Measurements from ENCODE around the gene EMX1. TPM values are rescaled to one million over a fixed set of nuclear protein-coding genes. Genes with fewer than 3 reads are reported as not detected.

EMX1 gene
- total RNA-seq, 4 donors from 2014 or later, result 0.21 TPM; not detected in 3

DNA sequence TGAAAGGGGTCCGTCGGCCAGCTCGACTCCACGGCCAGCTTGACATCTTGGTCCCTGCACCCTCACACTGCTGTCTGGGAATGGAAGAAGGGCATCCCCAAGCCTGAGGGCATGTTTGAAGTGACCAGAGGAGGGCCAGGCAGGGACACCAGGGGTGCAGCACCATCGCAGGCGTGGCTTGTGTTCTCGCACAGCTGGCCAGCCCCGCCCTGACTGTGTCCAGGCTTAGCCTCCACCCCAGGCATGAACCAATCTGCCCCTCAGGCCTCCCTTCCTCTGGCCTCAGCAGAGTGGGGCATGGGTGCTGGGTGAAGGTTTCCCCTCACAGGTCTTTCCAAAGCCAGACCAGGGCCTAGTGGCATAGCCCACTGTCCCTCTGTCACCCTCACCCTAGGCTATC lies 25.0 kb downstream of the EMX1 start:
- intact Hi-C loops (cut with DNase I; ENCODE audit: low total_unique reads), result no loop called here
- DNase-seq, result no peak

GRCh38 chr2:72942881-72943418 lies 25.6 kb downstream of the EMX1 start:
- Histone ChIP-seq H3K4me1 (no peaks in the 10 kb centered on the region), H3K36me3 (no peaks in the 10 kb centered on the region), H3K27me3 (no peaks in the 10 kb centered on the region), H3K4me3 (no peak overlapping the region), H3K27ac (no peak overlapping the region), H3K9me3 (no peaks in the 10 kb centered on the region)
- DNase-seq, result no peak
- TF ChIP-seq POLR2A (IDR thresholded peaks at IDR 0.05), result no peak
- no peak for TF ChIP-seq CTCF (IDR thresholded peaks at IDR 0.05)
- intact Hi-C loops (cut with DNase I; ENCODE audit: low total_unique reads), result no loop called here

More for the DNA sequence above, 25.0 kb downstream of the EMX1 start:
- Histone ChIP-seq H3K9me3 (no peaks in the 10 kb centered on the region), H3K27ac (no peak overlapping the region), H3K4me1 (peaks cover 0 to under 1% of the 10 kb centered on the region in 2 donors), H3K36me3 (no peaks in the 10 kb centered on the region), H3K27me3 (no peaks in the 10 kb centered on the region), H3K4me3 (no peak overlapping the region)
- TF ChIP-seq POLR2A (IDR thresholded peaks at IDR 0.05) (no peak), CTCF (IDR thresholded peaks at IDR 0.05) (no peak)

- intact Hi-C loops (cut with DNase I; ENCODE audit: low total_unique reads), result no loop called here
- no peak overlapping the region for H3K4me3 ChIP-seq
- no peaks in the 10 kb centered on the region for H3K36me3 ChIP-seq
- H3K9me3 ChIP-seq, result no peaks in the 10 kb centered on the region
- DNase-seq, result no peak
- no peak overlapping the region for H3K27ac ChIP-seq
- no peaks in the 10 kb centered on the region for H3K27me3 ChIP-seq
- no peaks in the 10 kb centered on the region for H3K4me1 ChIP-seq
- TF ChIP-seq POLR2A (IDR thresholded peaks at IDR 0.05) (no peak), CTCF (IDR thresholded peaks at IDR 0.05) (no peak)
Observed at GRCh38 chr2:72943540-72944395, 26.4 kb downstream of the EMX1 start.

DNA sequence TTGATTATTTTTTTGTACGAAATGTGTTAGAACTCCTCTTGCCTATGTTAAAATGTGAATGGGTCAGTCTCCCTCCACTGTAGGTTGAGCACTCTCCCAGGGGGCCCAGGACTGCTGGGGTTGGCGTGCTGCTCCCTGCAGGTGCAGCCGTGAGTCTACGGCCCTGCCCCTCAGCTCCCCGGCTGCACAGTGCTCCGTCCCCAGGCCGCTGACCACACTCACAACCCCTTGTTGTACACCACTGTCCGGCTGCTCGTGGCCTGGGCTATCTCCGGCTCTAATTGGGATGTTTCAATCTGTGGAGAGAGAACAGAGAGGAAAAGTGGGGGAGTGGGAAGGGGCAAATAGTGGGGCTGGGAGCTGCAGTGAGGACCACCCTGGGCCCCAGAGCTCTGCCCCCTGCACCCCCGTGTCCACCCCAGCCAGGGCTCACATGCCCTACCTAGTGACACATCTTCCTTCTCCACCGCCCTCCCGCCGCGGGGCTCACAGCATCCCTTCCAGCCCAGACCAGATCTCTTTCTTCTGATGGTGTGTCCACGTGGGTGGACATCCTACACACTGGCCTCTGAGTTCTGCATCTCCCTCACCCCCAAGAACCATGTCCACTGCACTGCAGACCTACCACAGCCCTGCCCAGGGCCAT lies 27.6 kb downstream of the EMX1 start:
- no peaks in the 10 kb centered on the region for H3K36me3 ChIP-seq
- no peak overlapping the region for H3K27ac ChIP-seq
- no peak for DNase-seq
- H3K27me3 ChIP-seq, result no peaks in the 10 kb centered on the region
- no peak for TF ChIP-seq CTCF (IDR thresholded peaks at IDR 0.05)
- no peak for TF ChIP-seq POLR2A (IDR thresholded peaks at IDR 0.05)
- no peak overlapping the region for H3K4me3 ChIP-seq
- H3K4me1 ChIP-seq, result no peaks in the 10 kb centered on the region
- intact Hi-C loops (cut with DNase I; ENCODE audit: low total_unique reads), result no loop called here
- H3K9me3 ChIP-seq, result no peaks in the 10 kb centered on the region
